HCT116 (cell line): ENCODE data around the gene LPAR6. TPM values are rescaled to one million over a fixed set of nuclear protein-coding genes. Genes with fewer than 3 reads are reported as not detected.

Source experiments
- ATAC-seq: fragments of 200-7000 bp; cut with Tn5 transposase; 2 replicates; pipeline ENCODE4 v1.9.1; 2020; ENCODE audit warnings: mild to moderate bottlenecking, moderate library complexity
- BruUV-seq: library from RNA; stranded (reverse); fragments of 400-500 nt; replicated peaks from 2 replicates; lab custom pipeline; 2021; lab: Mats Ljungman, UMichigan
- CTCF ChIA-PET: fragments of 300-600 bp; sonication (Branson Sonifier 250); formaldehyde crosslinking; loops from one replicate; lab custom pipeline; 2021; ENCODE audit warnings: antibody characterized with exemption; lab: Charles Lee
- POLR2A ChIA-PET: fragments of 300-600, 350-600 bp; sonication (Branson Sonifier 250); formaldehyde crosslinking; loops from one replicate; lab custom pipeline; 2021; ENCODE audit warnings: antibody characterized with exemption; lab: Charles Lee
- RAD21 ChIA-PET, 2 experiments: fragments of 300-600 bp; sonication (Branson Sonifier 250); formaldehyde crosslinking; loops; one replicate each; lab custom pipeline; 2023; ENCODE audit warnings: low total read pairs in 2 of 2; ENCODE audit not compliant: uncharacterized antibody in 2 of 2, unreplicated experiment in 2 of 2, low non-redundant PET in 1 of 2; lab: Charles Lee
- DNase-seq: peaks from one replicate; pipeline ENCODE4 v3.0.0-alpha.2; 2010; ENCODE audit warnings: low read depth, low spot score
- H2AFZ ChIP-seq: fragments of 200-600 bp; shearing (Covaris generic), sonication (generic); 2 replicates; pipeline ENCODE4 v1.6.1; 2017; ENCODE audit warnings: low read depth, mixed run types, mixed read lengths, antibody characterized with exemption, low read length; ENCODE audit not compliant: poor library complexity, severe bottlenecking
- H3K27ac ChIP-seq: 2 replicates; pipeline ENCODE4 v1.5.1; 2012; ENCODE audit warnings: low read depth, low read length
- H3K27me3 ChIP-seq: fragments of 200-600 bp; sonication (generic); 2 replicates; pipeline ENCODE4 v1.6.1; 2016; ENCODE audit warnings: mixed run types, low read length, mixed read lengths; ENCODE audit not compliant: insufficient read depth
- H3K36me3 ChIP-seq, 2 experiments: fragments of 200-500 bp in 1 of 2; fragments of 200-600 bp in 1 of 2; sonication (Bioruptor generic) in 1 of 2; sonication (generic) in 1 of 2; 2 replicates each; pipeline versions ENCODE4 v1.5.1 to v1.6.1; 2014 to 2016; ENCODE audit warnings: low read length in 2 of 2, inconsistent platforms in 1 of 2, mixed read lengths in 1 of 2, mixed run types in 1 of 2; ENCODE audit not compliant: insufficient read depth in 2 of 2, control insufficient read depth in 1 of 2
- H3K4me1 ChIP-seq, 2 experiments: fragments of 200-600 bp in 1 of 2; sonication (generic) in 1 of 2; 2 replicates each; pipeline versions ENCODE4 v1.5.1 to v1.6.1; 2012 to 2017; ENCODE audit warnings: low read length in 2 of 2, inconsistent platforms in 1 of 2, mild to moderate bottlenecking in 1 of 2, mixed read lengths in 1 of 2, mixed run types in 1 of 2, moderate library complexity in 1 of 2; ENCODE audit not compliant: insufficient read depth in 2 of 2, control insufficient read depth in 1 of 2
- H3K4me2 ChIP-seq: fragments of 200-600 bp; sonication (generic); 2 replicates; pipeline ENCODE4 v1.6.1; 2017; ENCODE audit warnings: mixed run types, low read length, mixed read lengths
- H3K4me3 ChIP-seq, 2 experiments: fragments of 200-600 bp in 1 of 2; sonication (generic) in 1 of 2; replicated peaks in 1 of 2; 2 replicates each; pipeline ENCODE4 v1.5.1; 2011 to 2016; ENCODE audit warnings: low read length in 2 of 2, control low read depth in 1 of 2, low read depth in 1 of 2, mild to moderate bottlenecking in 1 of 2, mixed read lengths in 1 of 2, mixed run types in 1 of 2
- H3K79me2 ChIP-seq: fragments of 200-600 bp; sonication (generic); 2 replicates; pipeline ENCODE4 v1.6.1; 2017; ENCODE audit warnings: mild to moderate bottlenecking, mixed run types, low read length, moderate library complexity, mixed read lengths; ENCODE audit not compliant: insufficient read depth
- H3K9ac ChIP-seq: fragments of 200-600 bp; sonication (generic); 2 replicates; pipeline ENCODE4 v1.6.1; 2016; ENCODE audit warnings: low read length, mixed read lengths
- H3K9me2 ChIP-seq: fragments of 200-600 bp; sonication (generic), shearing (Covaris generic); 2 replicates; pipeline ENCODE4 v1.6.1; 2017; ENCODE audit warnings: mixed run types, mild to moderate bottlenecking, moderate library complexity; ENCODE audit not compliant: insufficient read depth
- H3K9me3 ChIP-seq, 2 experiments: fragments of 200-500 bp in 1 of 2; fragments of 200-600 bp in 1 of 2; sonication (Bioruptor generic) in 1 of 2; sonication (generic) in 1 of 2; 2 replicates each; pipeline ENCODE4 v1.6.1; 2014 to 2017; ENCODE audit warnings: low read length in 2 of 2, mixed read lengths in 2 of 2, inconsistent platforms in 1 of 2, low read depth in 1 of 2, mild to moderate bottlenecking in 1 of 2, mixed run types in 1 of 2, moderate library complexity in 1 of 2; ENCODE audit not compliant: control insufficient read depth in 1 of 2, insufficient read depth in 1 of 2
- H4K20me1 ChIP-seq: fragments of 200-600 bp; sonication (generic), shearing (Covaris generic); 2 replicates; pipeline ENCODE4 v1.6.1; 2017; ENCODE audit warnings: mixed run types, mild to moderate bottlenecking, moderate library complexity; ENCODE audit not compliant: insufficient read depth
- ATF3 ChIP-seq: IDR thresholded peaks from 2 replicates; pipeline ENCODE4 v1.6.1; 2012
- CEBPB ChIP-seq: IDR thresholded peaks from 2 replicates; pipeline ENCODE4 v1.6.1; 2012; ENCODE audit warnings: low read depth
- CTCF ChIP-seq, 3 experiments: fragments of 200-600 bp in 1 of 3; sonication (generic) in 1 of 3; IDR thresholded peaks in 2 of 3; conservative IDR thresholded peaks in 1 of 3; 2 replicates each; pipeline ENCODE4 v1.5.1; 2012 to 2017; ENCODE audit warnings: low read depth in 2 of 3, low read length in 2 of 3, antibody characterized with exemption in 1 of 3, borderline replicate concordance in 1 of 3, control low read depth in 1 of 3, mild to moderate bottlenecking in 1 of 3, mixed read lengths in 1 of 3, mixed run types in 1 of 3, moderate library complexity in 1 of 3; ENCODE audit not compliant: insufficient read depth in 1 of 3
- EGR1 ChIP-seq: IDR thresholded peaks from 2 replicates; pipeline ENCODE4 v1.6.1; 2012; ENCODE audit warnings: low read depth
- EZH2 ChIP-seq: fragments of 200-600 bp; sonication (generic); IDR thresholded peaks from 2 replicates; pipeline ENCODE4 v1.6.1; 2017; ENCODE audit warnings: antibody characterized with exemption, mixed run types
- EZH2phosphoT487 ChIP-seq: fragments of 200-600 bp; IDR thresholded peaks from 2 replicates; pipeline ENCODE4 v1.6.1; 2018; ENCODE audit warnings: antibody characterized with exemption, borderline replicate concordance
- FOSL1 ChIP-seq: IDR thresholded peaks from 2 replicates; pipeline ENCODE4 v1.6.1; 2012; ENCODE audit warnings: low read depth
- JUND ChIP-seq: IDR thresholded peaks from 2 replicates; pipeline ENCODE4 v1.6.1; 2012
- MAX ChIP-seq: IDR thresholded peaks from 2 replicates; pipeline ENCODE4 v1.6.1; 2012
- POLR2A ChIP-seq: IDR thresholded peaks from 2 replicates; pipeline ENCODE4 v1.7.0; 2011; ENCODE audit warnings: borderline replicate concordance; ENCODE audit not compliant: insufficient read depth, insufficient read length; ENCODE audit errors: extremely low read depth
- POLR2AphosphoS5 ChIP-seq: IDR thresholded peaks from 2 replicates; pipeline ENCODE4 v1.6.1; 2011; ENCODE audit warnings: mild to moderate bottlenecking, low read depth, low read length, moderate library complexity
- SIN3A ChIP-seq: IDR thresholded peaks from 2 replicates; pipeline ENCODE4 v1.6.1; 2012; ENCODE audit warnings: low read depth
- SP1 ChIP-seq: IDR thresholded peaks from 2 replicates; pipeline ENCODE4 v1.6.1; 2012; ENCODE audit warnings: low read depth
- SRF ChIP-seq: IDR thresholded peaks from 2 replicates; pipeline ENCODE4 v1.6.1; 2012; ENCODE audit warnings: low read depth
- YY1 ChIP-seq: IDR thresholded peaks from 2 replicates; pipeline ENCODE4 v1.6.1; 2011; ENCODE audit warnings: low read length, low read depth, moderate library complexity, mild to moderate bottlenecking; ENCODE audit not compliant: insufficient replicate concordance; ENCODE audit errors: extremely low read depth
- ZBTB33 ChIP-seq: IDR thresholded peaks from 2 replicates; pipeline ENCODE4 v1.6.1; 2011; ENCODE audit warnings: mild to moderate bottlenecking, low read length, moderate library complexity; ENCODE audit not compliant: insufficient replicate concordance; ENCODE audit errors: extremely low read depth
- ZFX ChIP-seq: fragments of 450-650 bp; IDR thresholded peaks from 2 replicates; pipeline ENCODE4 v1.6.1; 2017
- ZNF274 ChIP-seq: fragments of 200-500 bp; sonication (Bioruptor generic); IDR thresholded peaks from 2 replicates; pipeline ENCODE4 v1.6.1; 2014; ENCODE audit warnings: mild to moderate bottlenecking, low read depth, low read length, inconsistent platforms
- intact Hi-C: fragments of 100-400 bp; cut with micrococcal nuclease; formaldehyde crosslinking; loops from 2 replicates; pipeline ENCODE4 v1.10.0; 2022
- total RNA-seq: library from RNA; stranded (reverse); gene quantifications from one replicate; pipeline ENCODE4 v1.2.1, GENCODE V29; 2021; ENCODE audit not compliant: unreplicated experiment

The LPAR6 gene
- total RNA-seq, 1 experiment from 2014 or later = 0.12 TPM

- POLR2A ChIA-PET = no interaction called here
- Histone ChIP-seq H3K9ac (no peak overlapping the region), H3K9me3 (no peaks in the 10 kb centered on the region), H3K4me2 (no peak overlapping the region)
- ATAC-seq = no peak
- TF ChIP-seq MAX (no peak), CEBPB (no peak), ZFX (no peak), ATF3 (no peak), SRF (no peak), EGR1 (no peak), EZH2phosphoT487 (no peak), JUND (no peak), FOSL1 (no peak), ZNF274 (no peak), YY1 (no peak), SP1 (no peak), SIN3A (no peak), POLR2A (no peak), ZBTB33 (no peak), EZH2 (no peak), POLR2AphosphoS5 (no peak), CTCF (IDR thresholded peaks at IDR 0.05 in 2 of 3, conservative IDR thresholded peaks at IDR 0.05 in 1 of 3; ENCODE audit: borderline replicate concordance in 1 of 3, insufficient read depth in 1 of 3, low read depth in 2 of 3, low read length in 2 of 3) (no peak)
- TF ChIP-seq, all 23 proteins: peak for 0
- CTCF ChIA-PET = no interaction called here
- no peaks in the 10 kb centered on the region for H3K4me1 ChIP-seq
- H3K27me3 ChIP-seq = no peaks in the 10 kb centered on the region
- H3K27ac ChIP-seq = no peak overlapping the region
- H3K9me2 ChIP-seq = no peaks in the 10 kb centered on the region
- no peak overlapping the region for H2AFZ ChIP-seq
- no peak overlapping the region for H3K4me3 ChIP-seq
- no peak for DNase-seq
- H4K20me1 ChIP-seq = no peaks in the 10 kb centered on the region
- H3K36me3 ChIP-seq = no peaks in the 10 kb centered on the region; a peak in 1 of 4 replicates
- RAD21 ChIA-PET = no interaction called here
- intact Hi-C loops = no loop called here
- BruUV-seq = no TSS peak
- H3K79me2 ChIP-seq = no peaks in the 10 kb centered on the region
Measured at GRCh38 chr13:48400850-48401291, 12.0 kb downstream of the LPAR6 start.
